Cardiac fibroblast (primary cell): ENCODE measurements around the gene HOXA1.
A peak's percentile ranks its signal among the peaks of the same experiment; 100 is the strongest.

Experiments used
- DNase-seq, 2 donors: peaks; one replicate each; pipeline versions ENCODE4 v3.0.0 to v3.0.0-alpha.2; 2010; ENCODE audit warnings: low read depth in 2 of 2
- H3K4me3 ChIP-seq, 2 donors: replicated peaks in 1 of 2; 1 replicate in 1 of 2; 2 replicates in 1 of 2; pipeline ENCODE4 v1.5.1; 2011; ENCODE audit warnings: low read depth in 2 of 2, low read length in 2 of 2, mild to moderate bottlenecking in 2 of 2, moderate library complexity in 1 of 2
- CTCF ChIP-seq: IDR thresholded peaks from one replicate; pipeline ENCODE4 v1.5.1; 2011; ENCODE audit warnings: low read depth, mild to moderate bottlenecking, low read length, inconsistent platforms

The HOXA1 gene

DNA sequence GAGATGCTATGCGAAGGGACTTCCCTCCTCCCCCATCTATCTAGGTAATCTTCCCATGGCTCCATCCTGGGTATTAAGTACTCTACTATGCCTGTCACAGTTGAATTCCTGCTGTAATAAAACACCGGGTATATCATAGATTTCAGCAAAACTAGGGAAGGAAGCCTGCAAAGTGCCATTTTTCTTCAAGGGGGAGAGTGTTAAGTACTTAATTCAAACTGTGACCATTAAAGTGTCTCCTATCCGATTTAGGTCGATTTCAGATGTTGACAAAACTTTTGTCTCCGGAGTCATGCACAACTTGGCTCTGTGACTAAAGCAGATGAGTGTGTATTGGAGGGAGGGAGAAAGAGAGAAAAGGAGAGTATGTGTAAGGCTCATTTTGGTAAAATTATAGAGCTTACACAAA is 30.2 kb upstream of the HOXA1 start:
- no peak overlapping the region for H3K4me3 ChIP-seq
- no peak for DNase-seq

GRCh38 chr7:27124902-27125689 is 29.3 kb upstream of the HOXA1 start:
- no peak for TF ChIP-seq CTCF
- no peak overlapping the region for H3K4me3 ChIP-seq
- no peak for DNase-seq

More for the DNA sequence above, 30.2 kb upstream of the HOXA1 start:
- no peak for TF ChIP-seq CTCF

- TF ChIP-seq CTCF, result no peak
- H3K4me3 ChIP-seq, result no peak overlapping the region
- DNase-seq, result peak in 1 of 2 donors; percentile 33
Measured at GRCh38 chr7:27124096-27124901, 28.5 kb upstream of the HOXA1 start.

- DNase-seq, result no peak
- no peak overlapping the region for H3K4me3 ChIP-seq
- TF ChIP-seq CTCF, result no peak
Measured at GRCh38 chr7:27123477-27124053, 27.8 kb upstream of the HOXA1 start.

GRCh38 chr7:27123007-27123476 is 27.2 kb upstream of the HOXA1 start:
- TF ChIP-seq CTCF, result no peak
- no peak for DNase-seq
- H3K4me3 ChIP-seq, result no peak overlapping the region

DNA sequence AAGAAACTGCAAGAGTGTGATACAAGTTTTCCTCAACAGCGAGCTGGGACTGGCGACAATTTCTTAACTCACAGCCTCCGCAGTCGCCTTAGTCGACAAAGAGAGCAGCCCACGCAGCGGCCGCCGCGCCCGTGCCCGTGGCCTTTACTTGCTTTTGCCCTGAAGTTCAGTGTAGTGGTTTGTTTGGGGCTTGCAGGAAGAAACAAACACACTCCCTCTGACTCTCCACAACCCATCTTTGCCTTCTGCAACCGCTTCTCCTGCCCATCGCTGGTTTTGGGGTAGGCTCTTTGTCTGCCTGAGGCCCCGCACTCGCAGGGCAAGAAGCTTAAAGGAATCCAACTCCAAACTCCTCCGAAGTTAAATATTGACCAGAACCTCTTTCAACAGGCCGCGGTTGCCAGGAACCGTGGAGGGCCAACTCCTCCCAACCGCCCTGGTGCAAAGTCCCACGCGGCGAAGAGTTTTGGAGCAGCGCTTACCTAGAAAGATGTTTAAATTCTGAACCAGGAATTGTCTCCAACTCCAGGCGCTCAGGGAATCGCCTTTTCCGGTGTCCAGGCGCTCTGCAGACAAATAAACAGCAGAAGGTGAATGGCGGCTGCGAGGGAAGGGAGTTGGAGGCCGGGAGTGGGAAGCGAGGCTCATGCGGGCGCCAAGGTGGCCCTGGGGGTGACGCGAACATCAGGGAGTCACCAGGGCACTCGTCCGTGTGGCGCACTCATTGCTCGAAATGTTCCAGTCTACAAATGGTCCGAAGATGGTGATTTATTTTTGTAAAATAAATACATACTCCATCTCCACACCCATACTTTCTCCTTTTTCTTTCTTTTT is 26.5 kb upstream of the HOXA1 start:
- TF ChIP-seq CTCF, result no peak
- H3K4me3 ChIP-seq, result no peak overlapping the region
- no peak for DNase-seq
